GM13976 (cell line): ENCODE results near the gene ASTN2.

ENCODE experiments used
- DNase-seq: peaks from one replicate; pipeline ENCODE4 v3.0.0; 2012; ENCODE audit warnings: low spot score
- in situ Hi-C: fragments of 300-500 bp; cut with MboI; formaldehyde crosslinking; loops from one replicate; pipeline ENCODE4 v1.12.0; 2022; ENCODE audit warnings: low sequenced_read_pairs, mixed read lengths, inconsistent platforms; ENCODE audit not compliant: unreplicated experiment
- TF ChIP-seq, protein P1 (sequence below): IDR thresholded peaks from 2 replicates; pipeline ENCODE4 v1.5.1; 2012; ENCODE audit warnings: borderline replicate concordance, mild to moderate bottlenecking; ENCODE audit not compliant: insufficient read depth; ENCODE audit errors: extremely low read depth, missing control alignments, control extremely low read depth

The ASTN2 gene

GRCh38 chr9:117414906-117415331, at the start of gene ASTN2:
Gene ASTN2, minus strand, starts transcription at chr9:117415057. Its CDS starts 119 bp downstream, at chr9:117414938.
- DNase-seq, result no peak
- in situ Hi-C loops, result loop anchor here (25.0 kb wide), 1 partner anchor 678 kb away; no protein-coding TSS in a partner anchor
- TF ChIP-seq, protein P1, sequence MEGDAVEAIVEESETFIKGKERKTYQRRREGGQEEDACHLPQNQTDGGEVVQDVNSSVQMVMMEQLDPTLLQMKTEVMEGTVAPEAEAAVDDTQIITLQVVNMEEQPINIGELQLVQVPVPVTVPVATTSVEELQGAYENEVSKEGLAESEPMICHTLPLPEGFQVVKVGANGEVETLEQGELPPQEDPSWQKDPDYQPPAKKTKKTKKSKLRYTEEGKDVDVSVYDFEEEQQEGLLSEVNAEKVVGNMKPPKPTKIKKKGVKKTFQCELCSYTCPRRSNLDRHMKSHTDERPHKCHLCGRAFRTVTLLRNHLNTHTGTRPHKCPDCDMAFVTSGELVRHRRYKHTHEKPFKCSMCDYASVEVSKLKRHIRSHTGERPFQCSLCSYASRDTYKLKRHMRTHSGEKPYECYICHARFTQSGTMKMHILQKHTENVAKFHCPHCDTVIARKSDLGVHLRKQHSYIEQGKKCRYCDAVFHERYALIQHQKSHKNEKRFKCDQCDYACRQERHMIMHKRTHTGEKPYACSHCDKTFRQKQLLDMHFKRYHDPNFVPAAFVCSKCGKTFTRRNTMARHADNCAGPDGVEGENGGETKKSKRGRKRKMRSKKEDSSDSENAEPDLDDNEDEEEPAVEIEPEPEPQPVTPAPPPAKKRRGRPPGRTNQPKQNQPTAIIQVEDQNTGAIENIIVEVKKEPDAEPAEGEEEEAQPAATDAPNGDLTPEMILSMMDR, result no peak

- DNase-seq, result no peak
- TF ChIP-seq, protein P1, result no peak
- in situ Hi-C loops, result no loop called here
These were observed 48.0 kb upstream of the ASTN2 start for GRCh38 chr9:117462861-117463260.

DNA sequence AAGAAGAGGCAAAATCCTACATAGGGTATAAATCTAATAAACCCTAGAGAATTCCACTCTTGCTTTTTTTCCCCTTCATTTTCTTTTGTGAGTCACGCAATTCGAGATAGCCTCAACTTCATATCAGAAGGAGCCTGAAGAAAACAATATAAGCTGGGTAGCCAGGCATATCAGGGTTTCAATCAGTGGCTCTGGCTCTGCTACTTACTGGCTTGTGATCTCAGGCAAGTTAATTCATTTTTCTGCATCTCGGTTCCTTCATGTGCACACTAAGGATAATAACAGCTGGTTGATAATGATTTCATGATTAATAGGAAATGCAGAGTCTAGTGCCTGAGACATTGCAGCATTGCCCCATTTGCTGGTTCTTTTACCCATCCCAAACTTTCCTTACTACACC, 46.5 kb upstream of the ASTN2 start:
- DNase-seq, result no peak
- in situ Hi-C loops, result no loop called here

GRCh38 chr9:117460743-117461142, 45.9 kb upstream of the ASTN2 start:
- in situ Hi-C loops, result no loop called here
- TF ChIP-seq, protein P1, result no peak
- DNase-seq, result no peak

More for the DNA sequence above, 46.5 kb upstream of the ASTN2 start:
- TF ChIP-seq, protein P1, result no peak

DNA sequence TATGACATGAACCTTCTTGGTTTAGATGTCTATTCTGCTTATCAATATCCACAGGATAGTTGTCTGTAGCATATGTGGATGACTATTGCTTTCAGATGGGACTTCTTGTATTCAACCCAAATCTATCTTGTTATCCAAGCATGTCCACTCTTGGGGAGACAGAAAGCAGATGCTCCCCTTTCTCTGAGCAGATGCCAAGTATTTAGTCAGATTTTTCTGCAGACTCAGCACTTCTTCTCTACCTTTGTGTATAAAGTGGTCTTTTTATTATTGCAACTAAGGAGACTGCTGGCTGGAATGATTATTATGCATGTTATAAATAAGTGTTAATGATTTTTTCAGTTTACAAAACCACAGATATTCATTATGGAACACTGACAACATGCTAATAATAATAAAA, 45.1 kb upstream of the ASTN2 start:
- no peak for DNase-seq
- TF ChIP-seq, protein P1, result no peak
- in situ Hi-C loops, result no loop called here

DNA sequence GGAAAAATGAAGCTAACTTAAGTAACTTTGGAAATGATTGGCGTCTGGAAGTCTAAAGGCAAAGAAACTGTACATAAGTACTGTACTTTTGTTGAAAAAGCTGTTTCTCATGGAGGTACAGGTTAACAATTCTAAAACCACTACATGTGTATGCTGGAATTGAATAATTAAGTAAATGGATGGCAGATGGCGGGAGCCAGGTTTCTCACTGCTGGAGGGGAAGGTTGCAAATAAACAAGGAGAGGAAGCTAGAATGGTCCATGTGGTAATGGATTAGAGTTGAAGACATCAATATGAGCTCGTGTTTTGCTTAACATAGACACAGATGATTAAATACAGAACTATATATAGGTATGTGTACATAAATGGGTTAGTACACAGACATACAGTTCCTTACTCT, 43.2 kb upstream of the ASTN2 start:
- no peak for DNase-seq
- in situ Hi-C loops, result no loop called here
- TF ChIP-seq, protein P1, result no peak

- DNase-seq, result no peak
- in situ Hi-C loops, result no loop called here
- TF ChIP-seq, protein P1, result no peak
These were observed 39.9 kb upstream of the ASTN2 start for GRCh38 chr9:117454711-117455110.
